ENCODE results near the gene BAIAP2. TPM values are rescaled to one million over a fixed set of nuclear protein-coding genes. Genes with fewer than 3 reads are reported as not detected.

BAIAP2 gene
- total RNA-seq, 1 experiment from 2014 or later: 67.0 TPM

DNA sequence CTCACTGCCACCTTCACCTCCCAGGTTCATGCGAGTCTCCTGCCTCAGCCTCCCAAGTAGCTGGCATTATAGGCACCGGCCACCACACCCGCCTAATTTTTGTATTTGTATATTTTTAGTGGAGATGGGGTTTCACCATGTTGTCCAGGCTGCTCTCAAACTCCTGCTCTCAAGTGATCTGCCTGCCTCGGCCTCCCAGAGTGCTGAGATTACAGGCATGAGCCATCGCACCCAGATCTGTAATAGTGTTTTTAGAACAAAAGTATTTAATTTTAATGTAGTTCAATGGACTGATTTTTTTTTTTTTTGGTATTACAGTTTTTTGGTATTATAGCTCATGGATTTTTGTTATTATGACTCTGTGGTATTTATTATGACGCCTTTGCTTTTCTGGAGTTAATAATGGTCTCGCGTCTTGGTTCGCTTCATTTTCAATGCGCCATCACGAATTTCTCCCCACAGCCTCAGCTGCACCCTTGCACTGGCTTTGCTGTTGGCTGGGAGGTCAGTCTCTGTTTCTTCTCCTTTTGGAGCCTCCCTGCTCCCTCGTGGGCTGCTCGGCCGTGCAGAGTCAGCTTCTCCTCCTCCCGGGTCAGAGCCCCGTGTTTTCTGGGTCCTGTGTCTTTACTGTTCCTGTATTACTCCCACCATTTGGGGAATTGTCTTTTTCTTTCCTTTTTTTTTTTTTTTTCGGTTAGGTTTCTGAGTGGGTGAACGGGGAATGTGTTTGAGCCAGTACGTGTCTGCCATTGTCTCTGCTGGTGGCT, 27.2 kb downstream of the BAIAP2 start:
- DNase-seq (ENCODE audit: unreplicated experiment): no peak
- CTCF ChIA-PET: no interaction called here
- H3K27ac Mint-ChIP-seq (ENCODE audit: low read depth, unreplicated experiment): no peak overlapping the region
- TF ChIP-seq CTCF (IDR thresholded peaks at IDR 0.05; ENCODE audit: unreplicated experiment): no peak
- H3K4me3 Mint-ChIP-seq (ENCODE audit: unreplicated experiment): no peak overlapping the region
- POLR2A ChIA-PET: interaction anchor here (0.9 kb wide), 1 partner anchor 14 kb away, joined by 3 read pairs; no protein-coding TSS in a partner anchor
- H3K4me1 Mint-ChIP-seq (ENCODE audit: insufficient read depth, unreplicated experiment): peaks cover 27% of the 10 kb centered on the region
- no TSS peak for BruUV-seq (replicated peaks)
- H3K36me3 Mint-ChIP-seq (ENCODE audit: insufficient read depth, unreplicated experiment): peaks cover 68% of the 10 kb centered on the region
- no peaks in the 10 kb centered on the region for H3K27me3 Mint-ChIP-seq (ENCODE audit: insufficient read depth, unreplicated experiment)
- no peaks in the 10 kb centered on the region for H3K9me3 Mint-ChIP-seq (ENCODE audit: unreplicated experiment)
- intact Hi-C loops (cut with micrococcal nuclease): no loop called here

- Mint-ChIP-seq H3K27me3 (ENCODE audit: insufficient read depth, unreplicated experiment) (no peaks in the 10 kb centered on the region), H3K9me3 (ENCODE audit: unreplicated experiment) (no peaks in the 10 kb centered on the region), H3K27ac (ENCODE audit: low read depth, unreplicated experiment) (no peak overlapping the region), H3K4me1 (ENCODE audit: insufficient read depth, unreplicated experiment) (peaks cover 16% of the 10 kb centered on the region), H3K4me3 (ENCODE audit: unreplicated experiment) (no peak overlapping the region), H3K36me3 (ENCODE audit: insufficient read depth, unreplicated experiment) (peaks cover 69% of the 10 kb centered on the region)
- ChIA-PET CTCF (interaction anchor here (0.7 to 0.9 kb wide), 2 partner anchors 35 to 175 kb away, joined by 3 to 4 read pairs; no protein-coding TSS in a partner anchor), POLR2A (no interaction called here)
- no peak for TF ChIP-seq CTCF (IDR thresholded peaks at IDR 0.05; ENCODE audit: unreplicated experiment)
- intact Hi-C loops (cut with micrococcal nuclease): no loop called here
- no TSS peak for BruUV-seq (replicated peaks)
- DNase-seq (ENCODE audit: unreplicated experiment): no peak
Observed at GRCh38 chr17:81063106-81064093, 28.4 kb downstream of the BAIAP2 start.

DNA sequence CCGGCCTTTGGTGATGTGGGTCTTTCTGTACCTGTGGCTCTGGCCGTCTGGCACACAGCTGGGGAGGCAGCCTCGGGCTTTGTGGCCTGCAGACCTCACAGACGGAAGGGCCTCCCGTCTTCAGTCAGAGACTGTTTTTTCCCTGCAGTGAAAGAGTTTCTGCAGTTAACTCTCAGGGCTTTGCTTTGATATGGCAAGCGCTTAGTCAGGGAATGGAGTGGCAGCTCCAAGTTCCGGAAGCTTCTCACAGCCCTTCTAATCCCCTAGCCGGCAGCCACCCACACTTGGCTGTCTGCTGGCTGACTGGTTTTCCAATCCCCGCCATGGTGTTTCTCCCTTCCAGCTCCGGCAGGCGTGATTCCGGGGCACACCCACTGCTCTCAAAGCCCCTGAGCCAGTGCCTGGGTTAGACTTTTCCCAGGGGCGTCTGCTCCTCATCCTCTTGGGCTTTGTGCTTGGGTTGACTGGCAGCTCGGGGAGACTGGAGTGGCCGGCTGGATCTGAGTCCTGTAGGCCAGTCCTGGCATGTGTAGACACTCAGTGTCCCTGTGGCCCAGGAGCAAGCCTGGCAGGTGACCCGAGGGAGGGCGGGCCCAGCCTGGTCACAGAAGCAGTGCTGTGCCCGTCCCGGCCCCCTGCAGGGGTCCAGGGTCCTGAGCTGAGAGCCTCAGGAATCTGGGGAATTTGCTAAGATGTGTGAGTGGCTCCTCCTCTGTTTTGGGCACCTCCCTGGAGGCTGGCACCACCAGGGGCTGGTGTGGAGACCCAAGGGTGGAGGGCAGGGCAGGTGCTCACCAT, 29.9 kb downstream of the BAIAP2 start:
- ChIA-PET CTCF (interaction anchor here (0.6 to 1.0 kb wide), 3 partner anchors 37 to 200 kb away, joined by 3 to 5 read pairs (median 3); no protein-coding TSS in a partner anchor), POLR2A (interaction anchor here (1.2 kb wide), 1 partner anchor 14 kb away, joined by 4 read pairs; no protein-coding TSS in a partner anchor)
- Mint-ChIP-seq H3K27me3 (ENCODE audit: insufficient read depth, unreplicated experiment) (no peaks in the 10 kb centered on the region), H3K27ac (ENCODE audit: low read depth, unreplicated experiment) (peak overlapping the region; percentile 42), H3K4me3 (ENCODE audit: unreplicated experiment) (no peak overlapping the region), H3K36me3 (ENCODE audit: insufficient read depth, unreplicated experiment) (peaks cover 64% of the 10 kb centered on the region), H3K9me3 (ENCODE audit: unreplicated experiment) (no peaks in the 10 kb centered on the region), H3K4me1 (ENCODE audit: insufficient read depth, unreplicated experiment) (peaks cover 16% of the 10 kb centered on the region)
- no TSS peak for BruUV-seq (replicated peaks)
- TF ChIP-seq CTCF (IDR thresholded peaks at IDR 0.05; ENCODE audit: unreplicated experiment): no peak
- intact Hi-C loops (cut with micrococcal nuclease): no loop called here
- no peak for DNase-seq (ENCODE audit: unreplicated experiment)

Measured in MCF 10A (cell line).